ENCODE data around the gene C11orf65. TPM values are rescaled to one million over a fixed set of nuclear protein-coding genes. Genes with fewer than 3 reads are reported as not detected.
"Not testable (repeated sequence)": the region's sequence is repeated elsewhere in the genome, so short reads cannot be mapped to it uniquely, and the experiment has no call there.

The C11orf65 gene
- total RNA-seq, 3 donors from 2014 or later (not counting 1 experiment from before 2014, with no cell fraction given) = 0.14 to 0.68 (median 0.45) TPM

GRCh38 chr11:108431370-108431769, 36.0 kb downstream of the C11orf65 start:
- H3K9me3 ChIP-seq (ENCODE audit: control insufficient read depth, insufficient read depth, low read length) = peaks cover 2% of the 10 kb centered on the region
- H3K4me3 Mint-ChIP-seq = no peak overlapping the region
- H3K4me3 ChIP-seq (ENCODE audit: low read length) = no peak overlapping the region
- no peaks in the 10 kb centered on the region for H3K27me3 ChIP-seq (ENCODE audit: control insufficient read depth, insufficient read depth, low read length)
- H3K4me1 Mint-ChIP-seq = no peaks in the 10 kb centered on the region
- DNase-seq (no peak), ATAC-seq (no peak)
- 100% methylated on average over 1 of the region's 1 CpG for WGBS (ENCODE audit: insufficient coverage)
- no peak for TF ChIP-seq CTCF (IDR thresholded peaks at IDR 0.05)
- H3K36me3 ChIP-seq (ENCODE audit: control insufficient read depth, insufficient read depth, low read length) = no peaks in the 10 kb centered on the region
- H3K27me3 Mint-ChIP-seq (ENCODE audit: low read depth in 2 of 2) = peaks cover 8 to 18% of the 10 kb centered on the region in 2 donors
- H3K36me3 Mint-ChIP-seq = peaks cover 3% of the 10 kb centered on the region
- no peaks in the 10 kb centered on the region for H3K4me1 ChIP-seq (ENCODE audit: control insufficient read depth, insufficient read depth, low read length)
- H3K9me3 Mint-ChIP-seq = no peaks in the 10 kb centered on the region
- intact Hi-C loops (cut with micrococcal nuclease) = no loop called here
- H3K27ac Mint-ChIP-seq = no peak overlapping the region
- no peak overlapping the region for H3K27ac ChIP-seq (ENCODE audit: low read length)

- ATAC-seq = not testable (repeated sequence)
- 74% methylated on average over 2 of the region's 2 CpGs for WGBS (ENCODE audit: insufficient coverage)
- intact Hi-C loops (cut with micrococcal nuclease) = loop anchor here (1.0 kb wide), 1 partner anchor 231 kb away; no protein-coding TSS in a partner anchor
These were observed 49.8 kb downstream of the C11orf65 start for GRCh38 chr11:108417551-108417950.

GRCh38 chr11:108414958-108415357, 52.4 kb downstream of the C11orf65 start:
- no peaks in the 10 kb centered on the region for H3K4me1 Mint-ChIP-seq
- no peaks in the 10 kb centered on the region for H3K27me3 Mint-ChIP-seq (ENCODE audit: low read depth in 2 of 2)
- H3K9me3 Mint-ChIP-seq = no peaks in the 10 kb centered on the region
- Histone ChIP-seq H3K27ac (ENCODE audit: low read length) (no peak overlapping the region), H3K36me3 (ENCODE audit: control insufficient read depth, insufficient read depth, low read length) (no peaks in the 10 kb centered on the region), H3K27me3 (ENCODE audit: control insufficient read depth, insufficient read depth, low read length) (no peaks in the 10 kb centered on the region), H3K4me1 (ENCODE audit: control insufficient read depth, insufficient read depth, low read length) (no peaks in the 10 kb centered on the region), H3K4me3 (ENCODE audit: low read length) (no peak overlapping the region), H3K9me3 (ENCODE audit: control insufficient read depth, insufficient read depth, low read length) (no peaks in the 10 kb centered on the region)
- no peaks in the 10 kb centered on the region for H3K36me3 Mint-ChIP-seq
- no peak for DNase-seq
- no peak for TF ChIP-seq CTCF (IDR thresholded peaks at IDR 0.05)
- ATAC-seq = no peak
- H3K4me3 Mint-ChIP-seq = no peak overlapping the region
- no peak overlapping the region for H3K27ac Mint-ChIP-seq
- intact Hi-C loops (cut with micrococcal nuclease) = no loop called here

More at GRCh38 chr11:108417551-108417950, 49.8 kb downstream of the C11orf65 start:
- H3K4me3 Mint-ChIP-seq; H3K36me3 Mint-ChIP-seq; H3K9me3 Mint-ChIP-seq; H3K9me3 ChIP-seq (ENCODE audit: control insufficient read depth, insufficient read depth, low read length); H3K27ac ChIP-seq (ENCODE audit: low read length); H3K27me3 Mint-ChIP-seq (ENCODE audit: low read depth in 2 of 2); H3K27me3 ChIP-seq (ENCODE audit: control insufficient read depth, insufficient read depth, low read length); H3K4me1 ChIP-seq (ENCODE audit: control insufficient read depth, insufficient read depth, low read length); H3K4me1 Mint-ChIP-seq; H3K4me3 ChIP-seq (ENCODE audit: low read length); H3K27ac Mint-ChIP-seq; H3K36me3 ChIP-seq (ENCODE audit: control insufficient read depth, insufficient read depth, low read length): not testable (repeated sequence)
- DNase-seq = peak; percentile 19 to 58

GRCh38 chr11:108405706-108406105, 61.6 kb downstream of the C11orf65 start:
- no peak for ATAC-seq
- no peak overlapping the region for H3K27ac ChIP-seq (ENCODE audit: low read length)
- H3K4me1 Mint-ChIP-seq = no peaks in the 10 kb centered on the region
- H3K27me3 ChIP-seq (ENCODE audit: control insufficient read depth, insufficient read depth, low read length) = no peaks in the 10 kb centered on the region
- no peaks in the 10 kb centered on the region for H3K36me3 ChIP-seq (ENCODE audit: control insufficient read depth, insufficient read depth, low read length)
- 100% methylated on average over 1 of the region's 1 CpG for WGBS (ENCODE audit: insufficient coverage)
- no peak for TF ChIP-seq CTCF (IDR thresholded peaks at IDR 0.05)
- intact Hi-C loops (cut with micrococcal nuclease) = no loop called here
- H3K9me3 ChIP-seq (ENCODE audit: control insufficient read depth, insufficient read depth, low read length) = no peaks in the 10 kb centered on the region
- peaks cover 0 to 3% of the 10 kb centered on the region in 2 donors for H3K27me3 Mint-ChIP-seq (ENCODE audit: low read depth in 2 of 2)
- H3K4me1 ChIP-seq (ENCODE audit: control insufficient read depth, insufficient read depth, low read length) = no peaks in the 10 kb centered on the region
- no peaks in the 10 kb centered on the region for H3K36me3 Mint-ChIP-seq
- H3K9me3 Mint-ChIP-seq = no peaks in the 10 kb centered on the region
- no peak for DNase-seq
- H3K4me3 Mint-ChIP-seq = no peak overlapping the region
- H3K4me3 ChIP-seq (ENCODE audit: low read length) = no peak overlapping the region
- no peak overlapping the region for H3K27ac Mint-ChIP-seq

Measured in natural killer cell (primary cell).